HK-2 (cell line): ENCODE data around the gene TBC1D22B.

Experiments
- DNase-seq: peaks from one replicate; pipeline ENCODE4 v3.0.0-alpha.2; 2018; ENCODE audit not compliant: unreplicated experiment

The TBC1D22B gene

DNA sequence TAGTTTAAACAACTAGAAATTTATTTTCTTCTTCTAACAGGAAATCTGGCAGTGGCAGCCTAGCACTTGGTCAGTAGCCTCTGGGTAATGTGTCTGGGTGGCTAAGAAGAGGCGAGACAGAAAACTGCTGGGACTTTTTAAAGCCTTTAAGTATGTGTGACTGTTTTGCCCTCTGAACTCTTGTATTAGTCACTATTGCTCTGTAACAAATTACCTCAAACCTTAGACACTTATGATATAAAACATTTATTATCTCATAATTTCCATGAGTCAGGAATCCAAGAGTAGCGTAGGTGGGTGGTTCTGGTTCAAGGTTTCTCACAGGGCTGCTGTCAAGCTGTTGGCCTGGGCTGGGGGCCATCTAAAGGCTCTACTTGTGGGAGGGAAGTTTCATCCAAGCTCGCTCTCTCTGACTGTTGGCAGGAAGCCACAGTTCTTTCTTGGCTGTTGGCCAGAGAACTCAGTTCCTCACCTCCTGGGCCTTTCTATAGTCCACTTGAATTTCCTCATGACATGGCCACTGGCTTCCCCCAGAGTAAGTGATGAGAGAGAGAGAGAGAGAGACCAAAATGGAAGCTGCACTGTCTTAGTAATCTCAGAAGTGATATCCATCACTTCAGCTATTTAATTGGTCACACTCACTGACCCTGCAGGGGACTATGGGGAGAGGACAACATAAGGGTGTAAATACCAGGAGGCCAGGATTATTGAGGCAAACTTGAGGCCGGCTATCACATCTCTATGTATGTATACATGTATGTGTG lies 17.4 kb upstream of the TBC1D22B start:
- peak; percentile 97 for DNase-seq

DNA sequence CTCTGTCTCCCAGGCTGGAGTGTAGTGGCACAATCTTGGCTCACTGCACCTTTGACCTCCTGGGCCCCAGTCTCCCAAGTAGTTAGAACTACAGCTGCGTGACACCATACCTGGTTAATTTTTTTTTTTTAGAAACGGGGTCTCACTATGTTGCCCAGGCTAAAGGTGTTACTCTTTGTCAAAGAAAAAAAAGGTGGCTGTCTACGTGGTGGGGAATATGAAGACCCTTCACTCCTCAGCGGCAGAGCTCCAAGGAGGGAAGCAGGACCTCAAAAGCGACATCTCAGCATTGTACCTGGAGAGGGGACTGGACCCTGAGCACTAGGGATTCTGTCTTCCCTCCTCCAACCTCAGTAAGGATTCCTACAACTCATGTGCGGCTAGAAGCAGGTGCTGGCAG lies 16.4 kb upstream of the TBC1D22B start:
- no peak for DNase-seq

GRCh38 chr6:37241775-37242428 lies 15.7 kb upstream of the TBC1D22B start:
- peak; percentile 52 for DNase-seq

GRCh38 chr6:37242429-37243052 lies 15.0 kb upstream of the TBC1D22B start:
- peak; percentile 79 for DNase-seq

GRCh38 chr6:37243131-37243815 lies 14.3 kb upstream of the TBC1D22B start:
- DNase-seq: no peak

- DNase-seq: no peak
Measured at GRCh38 chr6:37243816-37244370, 13.7 kb upstream of the TBC1D22B start.

- DNase-seq: peak; percentile 53
Measured at GRCh38 chr6:37244430-37245310, 12.9 kb upstream of the TBC1D22B start.

GRCh38 chr6:37251211-37251780 lies 6.3 kb upstream of the TBC1D22B start:
- no peak for DNase-seq

- DNase-seq: no peak
Measured at GRCh38 chr6:37253486-37254007, 4.0 kb upstream of the TBC1D22B start.

DNA sequence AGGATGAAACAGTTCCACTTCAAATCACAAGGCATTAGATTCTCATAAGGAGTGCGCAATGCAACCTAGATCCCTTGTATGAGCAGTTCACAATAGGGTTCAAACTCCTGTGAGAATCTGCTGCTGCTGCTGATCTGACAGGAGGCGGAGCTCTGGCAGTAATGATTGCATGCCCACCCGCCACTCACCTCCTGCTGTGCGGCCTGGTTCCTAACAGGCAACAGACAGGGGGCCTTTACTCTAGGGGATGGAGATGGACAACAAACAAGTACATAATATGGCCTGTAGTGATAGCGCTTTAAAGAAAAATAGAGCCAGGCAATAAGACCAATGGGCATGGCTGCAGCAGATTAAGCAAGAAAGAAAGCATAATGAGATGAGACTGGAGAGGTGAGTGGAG lies 2.7 kb upstream of the TBC1D22B start:
- DNase-seq: no peak

DNA sequence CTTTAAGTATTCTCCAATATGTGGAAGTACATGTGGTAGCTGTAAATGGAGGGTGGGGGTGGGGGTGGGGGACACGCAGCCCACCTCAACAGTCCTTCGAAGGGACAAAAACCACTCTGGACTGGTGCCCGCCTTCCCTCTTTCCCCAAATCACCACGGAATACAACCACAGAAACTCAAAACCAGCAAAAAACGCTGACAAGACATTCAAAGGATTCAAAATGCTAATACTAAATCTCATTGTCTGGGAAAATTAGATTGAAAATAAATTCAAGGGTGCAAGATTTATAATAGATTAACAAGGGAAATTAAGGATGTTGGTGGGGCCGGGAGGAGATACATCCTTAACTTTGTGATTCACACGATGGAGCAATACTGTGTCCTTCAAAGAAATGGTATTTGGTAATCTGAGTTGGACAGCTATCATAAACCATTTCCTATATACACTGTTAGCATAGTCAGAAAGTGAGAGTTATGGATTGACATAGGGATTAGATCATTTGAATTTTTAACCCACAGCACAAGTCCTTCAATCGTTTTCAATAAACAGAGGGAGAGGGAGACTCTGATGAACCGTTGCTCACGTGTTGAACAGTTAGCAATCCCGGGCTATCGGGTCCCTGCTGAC lies 766 bp upstream of the TBC1D22B start:
- DNase-seq: no peak

DNA sequence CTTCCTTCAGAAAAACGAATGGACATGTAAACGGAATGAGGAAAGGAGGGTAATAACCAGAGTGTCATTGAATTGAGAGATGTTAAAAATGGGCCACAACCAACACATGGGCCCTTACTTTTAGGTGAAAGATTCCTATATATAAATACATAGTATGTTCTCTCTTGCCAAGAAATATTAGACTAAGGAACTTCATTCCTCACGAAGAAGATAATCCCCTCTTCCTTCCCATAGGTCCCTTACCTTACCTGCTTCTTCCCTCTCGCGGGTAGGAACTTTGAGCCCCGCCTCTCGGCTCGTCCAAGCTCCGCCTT lies 295 bp upstream of the TBC1D22B start:
- DNase-seq: no peak

- no peak for DNase-seq
Measured at GRCh38 chr6:37258405-37259105, 983 bp downstream of the TBC1D22B start.

GRCh38 chr6:37259191-37259590 lies 1.6 kb downstream of the TBC1D22B start:
- DNase-seq: no peak

- DNase-seq: no peak
Measured at GRCh38 chr6:37260040-37260439, 2.5 kb downstream of the TBC1D22B start.

- DNase-seq: no peak
Measured at GRCh38 chr6:37260444-37260843, 2.9 kb downstream of the TBC1D22B start.

DNA sequence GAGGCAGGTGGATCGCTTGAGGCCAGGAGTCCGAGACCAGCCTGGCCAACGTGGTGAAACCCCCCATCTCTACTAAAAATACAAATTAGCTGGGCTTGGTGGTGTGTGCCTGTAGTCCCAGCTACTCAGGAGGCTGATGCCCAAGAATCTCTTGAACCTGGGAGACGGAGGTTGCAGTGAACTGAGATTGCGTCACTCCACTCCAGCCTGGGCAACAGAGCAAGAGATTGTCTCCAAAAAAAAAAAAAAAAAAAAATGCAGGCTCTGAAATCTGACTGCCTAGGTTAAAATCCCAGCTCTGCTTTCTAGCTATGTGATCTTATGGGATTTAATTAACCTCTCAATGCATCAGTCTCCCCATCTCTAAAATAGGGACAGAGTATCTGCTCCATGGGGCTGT lies 3.6 kb downstream of the TBC1D22B start:
- no peak for DNase-seq

DNA sequence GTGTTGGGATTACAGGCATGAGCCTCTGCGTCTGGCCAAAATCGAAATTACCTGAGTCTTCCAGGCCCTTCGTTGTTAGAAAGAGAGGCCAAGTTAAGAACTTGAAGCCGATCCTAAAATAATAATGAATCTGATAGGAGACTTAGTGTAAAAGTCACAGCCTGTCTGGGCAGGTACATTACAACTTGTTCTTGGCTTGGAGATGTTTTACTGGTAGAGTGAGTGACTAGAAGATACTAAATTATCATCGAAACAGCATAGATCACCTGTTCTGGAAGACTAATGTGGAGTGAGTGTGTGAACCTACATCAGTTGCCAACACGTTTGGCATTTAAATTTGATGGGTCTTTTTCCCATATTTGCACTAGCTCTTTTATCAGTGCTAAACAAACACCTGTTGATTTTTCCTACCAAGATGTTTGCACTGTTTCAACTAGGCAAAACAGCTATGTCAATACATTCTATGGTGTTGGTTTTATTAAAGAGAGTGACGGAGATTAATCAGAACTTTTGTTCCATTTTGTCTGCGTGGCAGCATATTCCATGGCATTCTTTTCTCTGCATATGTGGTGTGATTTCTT lies 5.0 kb downstream of the TBC1D22B start:
- DNase-seq: no peak

GRCh38 chr6:37265001-37265400 lies 7.4 kb downstream of the TBC1D22B start:
- no peak for DNase-seq
